GM18526 (cell line): ENCODE measurements around the gene SLC12A6.

Experiments used
- POLR2A ChIP-seq: IDR thresholded peaks from 3 replicates; pipeline ENCODE4 v1.6.1; 2011; ENCODE audit not compliant: insufficient read length; ENCODE audit errors: extremely low read depth

The SLC12A6 gene

GRCh38 chr15:34336231-34336990 lies 1.2 kb downstream of the SLC12A6 start:
- no peak for TF ChIP-seq POLR2A

GRCh38 chr15:34335176-34336032 lies 2.2 kb downstream of the SLC12A6 start:
- TF ChIP-seq POLR2A, result no peak

GRCh38 chr15:34334672-34335071 lies 2.9 kb downstream of the SLC12A6 start:
- TF ChIP-seq POLR2A, result no peak

GRCh38 chr15:34332553-34333120 lies 4.9 kb downstream of the SLC12A6 start:
- TF ChIP-seq POLR2A, result no peak

- no peak for TF ChIP-seq POLR2A
Observed at GRCh38 chr15:34331809-34332208, 5.8 kb downstream of the SLC12A6 start.

GRCh38 chr15:34330279-34330678 lies 7.3 kb downstream of the SLC12A6 start:
- TF ChIP-seq POLR2A, result no peak

- no peak for TF ChIP-seq POLR2A
Observed at GRCh38 chr15:34329006-34329405, 8.6 kb downstream of the SLC12A6 start.

- no peak for TF ChIP-seq POLR2A
Observed at GRCh38 chr15:34327906-34328305, 9.7 kb downstream of the SLC12A6 start.

- no peak for TF ChIP-seq POLR2A
Observed at GRCh38 chr15:34325368-34325767, 12.2 kb downstream of the SLC12A6 start.

GRCh38 chr15:34324933-34325332 lies 12.6 kb downstream of the SLC12A6 start:
- TF ChIP-seq POLR2A, result no peak

GRCh38 chr15:34323217-34323616 lies 14.4 kb downstream of the SLC12A6 start:
- TF ChIP-seq POLR2A, result no peak

- TF ChIP-seq POLR2A, result no peak
Observed at GRCh38 chr15:34318277-34319079, 19.1 kb downstream of the SLC12A6 start.

GRCh38 chr15:34314491-34315490 lies 22.8 kb downstream of the SLC12A6 start:
- no peak for TF ChIP-seq POLR2A

GRCh38 chr15:34311563-34311962 lies 26.0 kb downstream of the SLC12A6 start:
- TF ChIP-seq POLR2A, result no peak
